HG03196 (cell line): Measurements from ENCODE around the gene TMEM244.
"Not testable (repeated sequence)": the region's sequence is repeated elsewhere in the genome, so short reads cannot be mapped to it uniquely, and the experiment has no call there.

Experiments used
- ATAC-seq: cut with Tn5 transposase; IDR thresholded peaks from one replicate; pipeline ENCODE4 v1.9.1; 2021; ENCODE audit not compliant: unreplicated experiment

TMEM244 gene

GRCh38 chr6:129817332-129817731, 43.8 kb downstream of the TMEM244 start:
- ATAC-seq, result no peak

DNA sequence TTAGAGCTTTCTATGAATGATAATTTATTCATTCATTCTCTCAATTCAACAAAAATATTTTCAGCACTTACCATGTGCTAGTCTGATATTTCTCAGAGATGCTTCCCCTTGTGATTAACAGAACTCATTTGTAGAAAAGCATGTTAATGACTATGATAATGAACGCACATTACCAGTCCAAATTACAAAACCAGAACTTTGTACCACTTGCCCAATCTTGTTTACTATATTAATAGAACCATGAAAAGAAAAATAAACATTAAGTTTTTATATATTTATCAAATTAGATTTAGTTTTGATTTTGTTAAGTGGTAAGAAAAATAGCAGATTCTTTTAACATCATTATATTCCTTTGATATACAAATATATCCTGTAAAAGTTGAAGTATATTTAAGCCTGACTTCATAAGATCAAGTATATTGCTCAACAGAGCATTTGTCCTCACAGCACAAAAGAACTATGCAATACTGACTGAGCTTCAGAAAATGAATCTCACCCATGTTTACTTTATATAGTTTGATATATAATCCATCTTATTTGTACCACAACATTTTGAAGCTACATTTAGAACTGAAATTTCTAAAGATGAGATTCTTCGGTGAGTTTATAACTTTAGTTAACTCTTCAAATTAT, 48.9 kb downstream of the TMEM244 start:
- no peak for ATAC-seq

DNA sequence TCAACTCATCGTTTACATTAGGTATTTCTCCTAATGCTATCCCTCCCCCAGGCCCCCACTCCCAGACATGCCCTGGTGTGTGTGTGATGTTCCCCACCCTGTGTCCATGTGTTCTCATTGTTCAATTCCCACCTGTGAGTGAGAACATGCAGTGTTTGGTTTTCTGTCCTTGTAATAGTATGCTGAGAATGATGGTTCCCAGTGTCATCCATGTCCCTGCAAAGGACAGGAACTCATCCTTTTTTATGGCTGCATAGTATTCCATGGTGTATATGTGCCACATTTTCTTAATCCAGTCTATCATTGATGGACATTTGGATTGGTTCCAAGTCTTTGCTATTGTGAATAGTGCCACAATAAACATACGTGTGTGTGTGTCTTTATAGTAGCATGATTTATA, 54.0 kb downstream of the TMEM244 start:
- ATAC-seq, result not testable (repeated sequence)

GRCh38 chr6:129802920-129803319, 58.2 kb downstream of the TMEM244 start:
- not testable (repeated sequence) for ATAC-seq

- no peak for ATAC-seq
Measured at GRCh38 chr6:129801909-129802308, 59.2 kb downstream of the TMEM244 start.

DNA sequence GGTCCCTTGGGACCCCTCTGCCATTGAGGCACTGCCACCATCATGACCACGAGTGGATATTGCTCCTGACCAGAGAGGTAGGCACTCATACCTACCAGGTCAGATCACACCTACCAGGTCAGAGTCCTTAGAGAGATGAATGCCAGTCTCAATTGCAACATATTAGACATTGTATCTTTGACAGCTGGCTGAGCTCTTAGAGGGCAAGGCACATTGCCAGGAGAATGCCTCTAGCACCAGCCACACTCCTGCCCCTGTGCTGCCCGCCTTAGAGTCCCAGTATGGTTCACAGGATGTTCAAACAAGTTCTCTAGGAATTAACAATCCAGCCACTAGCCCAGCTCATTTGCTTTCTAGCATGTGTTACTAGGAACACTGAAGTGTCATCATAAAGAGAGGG, 65.9 kb downstream of the TMEM244 start:
- ATAC-seq, result no peak

- ATAC-seq, result no peak
Measured at GRCh38 chr6:129793447-129793846, 67.7 kb downstream of the TMEM244 start.

DNA sequence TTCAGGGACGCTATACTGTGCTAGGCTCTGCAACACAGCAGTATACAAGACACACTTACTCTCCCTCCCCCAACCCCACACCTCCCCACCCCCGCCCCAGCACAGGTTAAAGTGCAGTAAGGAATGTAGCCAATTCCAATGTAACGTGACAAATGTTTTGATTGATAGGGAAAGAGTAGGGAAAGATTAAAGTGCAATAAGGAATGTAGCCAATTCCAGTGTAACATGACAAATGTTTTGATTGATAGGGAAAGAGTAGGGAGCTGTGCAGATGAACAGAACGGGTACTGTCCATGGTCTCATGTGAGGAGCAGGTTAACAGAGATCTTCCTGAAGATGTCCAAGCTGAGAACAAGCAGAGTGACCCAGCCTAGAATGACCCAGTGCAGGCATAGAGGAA, 69.1 kb downstream of the TMEM244 start:
- no peak for ATAC-seq

DNA sequence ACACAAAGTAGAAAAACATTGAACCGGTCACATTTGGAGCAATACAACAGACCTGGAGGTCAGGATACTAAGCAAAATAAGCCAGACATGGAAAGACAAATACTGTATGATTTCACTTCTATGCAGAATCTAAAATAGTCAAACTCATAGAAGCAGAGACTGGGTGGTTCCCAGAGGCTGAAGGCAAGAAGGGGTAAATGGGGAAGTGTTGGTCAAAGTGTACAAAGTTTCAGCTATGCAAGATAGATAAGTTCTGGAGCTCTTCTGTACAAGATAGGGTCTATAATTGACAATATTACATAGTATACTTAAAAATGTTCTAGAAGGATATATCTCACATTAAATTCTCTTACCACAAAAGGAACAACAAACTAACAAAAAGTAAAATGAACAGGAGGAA, 70.3 kb downstream of the TMEM244 start:
- no peak for ATAC-seq

GRCh38 chr6:129789974-129790373, 71.1 kb downstream of the TMEM244 start:
- ATAC-seq, result no peak

GRCh38 chr6:129787816-129788215, 73.3 kb downstream of the TMEM244 start:
- no peak for ATAC-seq

DNA sequence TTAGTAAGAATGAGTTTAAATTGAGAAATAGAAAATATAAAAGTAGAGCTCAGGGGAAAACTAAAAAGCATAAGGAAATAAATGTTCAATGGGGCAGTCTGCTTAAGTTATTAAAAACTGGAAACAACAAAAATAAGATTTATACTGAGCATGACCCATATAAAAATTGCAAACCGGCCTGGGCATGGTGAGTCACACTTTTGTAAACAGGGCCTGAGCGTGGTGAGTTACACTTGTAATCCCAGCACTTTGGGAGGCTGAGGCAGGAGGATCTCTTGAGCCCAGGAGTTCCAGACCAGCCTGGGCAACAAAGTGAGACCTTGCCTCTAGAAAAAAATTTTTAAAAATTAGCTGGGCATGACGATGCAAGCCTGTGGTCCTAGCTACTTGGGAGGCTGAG, 74.6 kb downstream of the TMEM244 start:
- no peak for ATAC-seq

DNA sequence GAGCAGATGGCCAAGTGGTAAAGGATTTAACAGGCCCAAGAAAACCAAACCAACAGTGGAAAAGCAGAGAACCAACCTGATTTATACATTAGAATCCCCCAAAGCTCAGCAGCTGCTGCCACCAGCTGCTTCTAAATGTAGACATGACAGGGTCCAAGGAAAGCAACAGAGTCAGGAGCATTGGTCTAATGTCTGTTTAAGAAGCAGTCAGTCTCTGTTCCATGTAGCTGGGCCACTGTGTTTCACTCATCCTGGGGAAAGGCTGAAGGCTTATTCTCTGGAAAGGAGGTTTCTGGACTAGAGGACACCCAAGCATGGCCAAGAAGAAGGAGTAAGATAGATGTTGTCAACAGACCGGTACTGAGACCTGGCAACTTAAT, 75.4 kb downstream of the TMEM244 start:
- no peak for ATAC-seq

DNA sequence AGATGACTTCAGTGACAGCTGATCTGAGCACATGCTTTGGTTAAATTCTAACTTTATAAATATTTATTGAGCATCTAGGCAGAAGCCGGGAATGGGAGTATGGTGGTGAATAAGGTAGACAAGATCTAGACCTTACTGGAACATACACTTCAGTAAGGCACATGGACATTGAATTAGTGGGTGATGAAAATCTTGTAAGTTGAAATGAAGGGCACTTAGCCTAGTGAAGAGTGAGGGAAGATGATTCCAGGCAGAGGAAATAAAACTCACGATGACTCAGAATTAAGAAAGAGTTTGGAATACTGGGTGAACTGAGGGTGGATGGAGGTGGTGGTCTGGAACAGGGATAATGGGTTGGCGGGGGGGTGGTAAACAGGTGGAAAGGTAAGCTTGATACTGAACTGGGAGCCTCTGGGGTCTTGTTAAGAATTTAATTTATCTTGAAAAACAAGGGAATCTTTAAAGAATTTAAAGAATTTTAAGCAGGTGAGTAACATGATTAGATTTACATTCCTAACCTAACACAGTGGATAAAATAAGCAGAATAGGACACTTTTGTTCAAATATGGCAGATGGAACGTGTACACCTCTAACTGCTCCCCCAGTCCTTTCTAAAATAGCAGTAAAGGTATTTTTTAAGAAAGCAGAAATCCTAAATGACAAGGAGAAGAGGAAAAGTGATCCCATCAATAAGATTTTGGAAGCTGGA, 75.9 kb downstream of the TMEM244 start:
- no peak for ATAC-seq
